ENCODE measurements around the gene LY6G6D. TPM values are rescaled to one million over a fixed set of nuclear protein-coding genes. Genes with fewer than 3 reads are reported as not detected.
A peak's percentile ranks its signal among the peaks of the same experiment; 100 is the strongest.

The LY6G6D gene
- total and polyA plus RNA-seq, 2 of the 13 experiments (the other 11 are each of a cell fraction or from before 2014, with no cell fraction given): not detected

DNA sequence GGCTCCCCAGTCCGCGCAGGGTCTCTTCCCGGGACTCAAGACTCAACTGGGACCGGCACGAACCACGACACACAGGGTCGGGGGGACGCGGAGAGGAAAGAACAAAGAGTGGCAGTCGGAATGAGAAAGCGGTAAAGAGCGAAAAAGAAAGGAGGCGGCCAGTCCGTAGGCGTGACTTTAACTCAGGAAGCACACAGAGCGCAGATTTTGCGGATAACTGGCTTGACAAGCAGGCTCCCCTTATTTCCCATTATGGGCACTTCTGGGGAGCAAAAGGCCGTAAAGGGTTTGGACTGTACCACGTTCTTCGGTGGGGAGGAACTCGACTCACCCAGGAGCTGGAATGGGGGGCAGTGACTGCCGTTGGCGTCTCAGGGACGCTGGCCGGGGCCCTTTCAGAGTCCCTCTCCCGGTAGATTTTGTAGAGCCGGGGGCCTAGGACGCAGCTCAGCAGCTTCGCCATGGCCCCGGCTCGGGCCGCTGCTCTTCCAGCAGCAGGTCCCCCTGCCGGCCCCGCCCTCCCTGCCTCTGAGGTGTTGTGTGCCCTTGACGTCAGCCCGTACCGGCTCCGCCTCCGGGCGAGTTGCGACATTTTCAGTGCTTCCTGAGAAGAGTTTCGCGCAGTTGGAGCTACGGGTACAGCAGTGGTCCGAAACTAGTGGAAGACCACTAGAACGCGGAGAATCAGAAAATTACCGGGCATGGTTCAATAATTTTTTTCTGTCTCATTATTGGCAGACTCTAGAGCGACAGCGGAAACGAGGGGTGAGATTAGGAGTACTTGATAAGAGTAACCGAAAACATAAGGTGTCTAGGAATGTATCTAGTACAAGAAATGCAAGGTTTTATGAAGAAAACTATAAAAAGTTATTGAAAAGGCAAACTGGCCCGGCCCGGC, 12.1 kb upstream of the LY6G6D start, which contains the start of gene ABHD16A (continued):
- no peak; the same call in 1 of the 2 replicates for TF ChIP-seq ZNF83 (CRISPR knock-in tag; IDR thresholded peaks at IDR 0.05; ENCODE audit: borderline replicate concordance)
- TF ChIP-seq CAMTA2 (CRISPR knock-in tag; IDR thresholded peaks at IDR 0.05; ENCODE audit: borderline replicate concordance): peak; percentile 38; the same call in 1 of the 2 replicates
- TF ChIP-seq CBX1 (IDR thresholded peaks at IDR 0.05; ENCODE audit: low read depth): peak; percentile 91
- TF ChIP-seq, protein P1, sequence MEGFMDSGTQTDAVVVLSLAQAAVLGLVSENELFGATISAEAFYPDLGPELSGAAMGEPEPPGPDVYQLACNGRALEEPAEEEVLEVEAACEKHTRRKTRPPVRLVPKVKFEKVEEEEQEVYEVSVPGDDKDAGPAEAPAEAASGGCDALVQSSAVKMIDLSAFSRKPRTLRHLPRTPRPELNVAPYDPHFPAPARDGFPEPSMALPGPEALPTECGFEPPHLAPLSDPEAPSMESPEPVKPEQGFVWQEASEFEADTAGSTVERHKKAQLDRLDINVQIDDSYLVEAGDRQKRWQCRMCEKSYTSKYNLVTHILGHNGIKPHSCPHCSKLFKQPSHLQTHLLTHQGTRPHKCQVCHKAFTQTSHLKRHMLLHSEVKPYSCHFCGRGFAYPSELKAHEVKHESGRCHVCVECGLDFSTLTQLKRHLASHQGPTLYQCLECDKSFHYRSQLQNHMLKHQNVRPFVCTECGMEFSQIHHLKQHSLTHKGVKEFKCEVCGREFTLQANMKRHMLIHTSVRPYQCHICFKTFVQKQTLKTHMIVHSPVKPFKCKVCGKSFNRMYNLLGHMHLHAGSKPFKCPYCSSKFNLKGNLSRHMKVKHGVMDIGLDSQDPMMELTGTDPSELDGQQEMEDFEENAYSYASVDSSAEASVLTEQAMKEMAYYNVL (CRISPR knock-in tag; IDR thresholded peaks at IDR 0.05; ENCODE audit: borderline replicate concordance): peak; percentile 86; the same call in 1 of the 2 replicates
- TF ChIP-seq ZNF563 (CRISPR knock-in tag; IDR thresholded peaks at IDR 0.05): no peak
- no peak for TF ChIP-seq SMARCE1 (IDR thresholded peaks at IDR 0.05; ENCODE audit: borderline replicate concordance)
- TF ChIP-seq ISX (CRISPR knock-in tag; conservative IDR thresholded peaks at IDR 0.05): 0 out of 2 replicates have a peak, but pooled peaks have one; percentile 69
- no peak for TF ChIP-seq KDM6A (CRISPR knock-in tag; IDR thresholded peaks at IDR 0.05; ENCODE audit: low read depth)
- TF ChIP-seq SIN3B (IDR thresholded peaks at IDR 0.05; ENCODE audit: low read length): no peak
- TF ChIP-seq IKZF4 (CRISPR knock-in tag; IDR thresholded peaks at IDR 0.05; ENCODE audit: borderline replicate concordance, low read depth, not compliant biosample characterization): no peak
- peak; percentile 74; the same call in 1 of the 2 replicates for TF ChIP-seq IRX3 (CRISPR knock-in tag; IDR thresholded peaks at IDR 0.05; ENCODE audit: borderline replicate concordance, low read depth)
- TF ChIP-seq MTF2 (CRISPR knock-in tag; IDR thresholded peaks at IDR 0.05; ENCODE audit: borderline replicate concordance): no peak
- peak; percentile 58; the same call in 1 of the 2 replicates for TF ChIP-seq ZNF235 (CRISPR knock-in tag; IDR thresholded peaks at IDR 0.05; ENCODE audit: borderline replicate concordance)
- TF ChIP-seq ZNF780A (CRISPR knock-in tag; IDR thresholded peaks at IDR 0.05): no peak
- no peak; the same call in 1 of the 2 replicates for TF ChIP-seq SAFB2 (CRISPR knock-in tag; IDR thresholded peaks at IDR 0.05; ENCODE audit: borderline replicate concordance, low read depth)
- no peak for TF ChIP-seq HOXD1 (CRISPR knock-in tag; IDR thresholded peaks at IDR 0.05)
- peak; percentile 95 for TF ChIP-seq NAIF1 (CRISPR knock-in tag; IDR thresholded peaks at IDR 0.05; ENCODE audit: borderline replicate concordance)
- no peak for TF ChIP-seq ZNF777 (CRISPR knock-in tag; IDR thresholded peaks at IDR 0.05)
- peak; percentile 70 for TF ChIP-seq FOXA3 (CRISPR knock-in tag; IDR thresholded peaks at IDR 0.05)
- 0 out of 2 replicates have a peak, but pooled peaks have one; percentile 72 for TF ChIP-seq RFXAP (CRISPR knock-in tag; IDR thresholded peaks at IDR 0.05; ENCODE audit: borderline replicate concordance)
- TF ChIP-seq, protein P2, sequence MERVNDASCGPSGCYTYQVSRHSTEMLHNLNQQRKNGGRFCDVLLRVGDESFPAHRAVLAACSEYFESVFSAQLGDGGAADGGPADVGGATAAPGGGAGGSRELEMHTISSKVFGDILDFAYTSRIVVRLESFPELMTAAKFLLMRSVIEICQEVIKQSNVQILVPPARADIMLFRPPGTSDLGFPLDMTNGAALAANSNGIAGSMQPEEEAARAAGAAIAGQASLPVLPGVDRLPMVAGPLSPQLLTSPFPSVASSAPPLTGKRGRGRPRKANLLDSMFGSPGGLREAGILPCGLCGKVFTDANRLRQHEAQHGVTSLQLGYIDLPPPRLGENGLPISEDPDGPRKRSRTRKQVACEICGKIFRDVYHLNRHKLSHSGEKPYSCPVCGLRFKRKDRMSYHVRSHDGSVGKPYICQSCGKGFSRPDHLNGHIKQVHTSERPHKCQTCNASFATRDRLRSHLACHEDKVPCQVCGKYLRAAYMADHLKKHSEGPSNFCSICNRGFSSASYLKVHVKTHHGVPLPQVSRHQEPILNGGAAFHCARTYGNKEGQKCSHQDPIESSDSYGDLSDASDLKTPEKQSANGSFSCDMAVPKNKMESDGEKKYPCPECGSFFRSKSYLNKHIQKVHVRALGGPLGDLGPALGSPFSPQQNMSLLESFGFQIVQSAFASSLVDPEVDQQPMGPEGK (CRISPR knock-in tag; IDR thresholded peaks at IDR 0.05): peak; percentile 67; the same call in 1 of the 2 replicates
- peak; percentile 72; the same call in 1 of the 2 replicates for TF ChIP-seq ZNF749 (CRISPR knock-in tag; IDR thresholded peaks at IDR 0.05; ENCODE audit: borderline replicate concordance)
- TF ChIP-seq MEF2D (CRISPR knock-in tag; IDR thresholded peaks at IDR 0.05): no peak; the same call in 1 of the 2 replicates
- TF ChIP-seq ZNF101 (CRISPR knock-in tag; IDR thresholded peaks at IDR 0.05; ENCODE audit: borderline replicate concordance, low read depth): no peak
- no peak for TF ChIP-seq MAFG (CRISPR knock-in tag; IDR thresholded peaks at IDR 0.05)

All from HepG2 (cell line).